ENCODE data around the gene PLEKHA4. TPM values are rescaled to one million over a fixed set of nuclear protein-coding genes. Genes with fewer than 3 reads are reported as not detected.

The PLEKHA4 gene
- total RNA-seq, 2 donors from 2014 or later: 6.6 to 7.0 TPM

DNA sequence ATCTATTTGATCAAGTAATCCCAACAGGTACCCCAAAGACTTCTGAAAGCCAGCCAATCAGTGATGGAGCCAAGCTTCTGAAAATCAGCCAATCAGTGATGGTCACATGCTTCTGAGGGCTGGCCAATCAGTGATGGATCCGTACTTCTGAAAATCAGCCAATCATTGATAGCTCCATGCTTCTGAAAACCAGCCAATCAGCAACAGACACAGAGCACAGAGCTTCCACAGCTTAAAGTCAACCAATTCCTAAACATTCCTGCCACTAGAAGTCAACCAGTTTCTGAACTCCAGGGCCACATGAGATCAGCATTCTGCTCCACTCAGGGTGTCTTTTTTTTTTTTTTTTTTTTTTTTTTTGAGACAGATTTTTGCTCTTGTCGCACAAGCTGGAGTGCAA, 23.9 kb downstream of the PLEKHA4 start:
- H3K4me3 Mint-ChIP-seq: no peak overlapping the region
- peak; percentile 65 for DNase-seq
- WGBS, 2 experiments (ENCODE audit: insufficient coverage in 1 of 2, insufficient read length in 1 of 2): 86 to 100% methylated on average over 1 to 2 of the region's 2 CpGs
- Histone ChIP-seq H3K27me3 (ENCODE audit: control insufficient read depth, insufficient read depth, low read length, poor library complexity, severe bottlenecking) (no peaks in the 10 kb centered on the region), H3K4me3 (ENCODE audit: low read length) (no peak overlapping the region), H3K9ac (ENCODE audit: extremely low read depth, low read length, poor library complexity, severe bottlenecking) (no peak overlapping the region), H3K9me3 (ENCODE audit: control insufficient read depth, low read length) (no peaks in the 10 kb centered on the region), H3K27ac (ENCODE audit: low read depth, low read length) (no peak overlapping the region), H3K4me1 (ENCODE audit: control insufficient read depth, insufficient read depth, low read length) (no peaks in the 10 kb centered on the region), H3K36me3 (ENCODE audit: control insufficient read depth, insufficient read depth, low read length) (no peaks in the 10 kb centered on the region)
- H3K9me3 Mint-ChIP-seq: no peaks in the 10 kb centered on the region
- H3K27ac Mint-ChIP-seq: no peak overlapping the region
- H3K27me3 Mint-ChIP-seq (ENCODE audit: insufficient read depth): no peaks in the 10 kb centered on the region
- peaks cover 4% of the 10 kb centered on the region for H3K4me1 Mint-ChIP-seq
- TF ChIP-seq, protein P1, sequence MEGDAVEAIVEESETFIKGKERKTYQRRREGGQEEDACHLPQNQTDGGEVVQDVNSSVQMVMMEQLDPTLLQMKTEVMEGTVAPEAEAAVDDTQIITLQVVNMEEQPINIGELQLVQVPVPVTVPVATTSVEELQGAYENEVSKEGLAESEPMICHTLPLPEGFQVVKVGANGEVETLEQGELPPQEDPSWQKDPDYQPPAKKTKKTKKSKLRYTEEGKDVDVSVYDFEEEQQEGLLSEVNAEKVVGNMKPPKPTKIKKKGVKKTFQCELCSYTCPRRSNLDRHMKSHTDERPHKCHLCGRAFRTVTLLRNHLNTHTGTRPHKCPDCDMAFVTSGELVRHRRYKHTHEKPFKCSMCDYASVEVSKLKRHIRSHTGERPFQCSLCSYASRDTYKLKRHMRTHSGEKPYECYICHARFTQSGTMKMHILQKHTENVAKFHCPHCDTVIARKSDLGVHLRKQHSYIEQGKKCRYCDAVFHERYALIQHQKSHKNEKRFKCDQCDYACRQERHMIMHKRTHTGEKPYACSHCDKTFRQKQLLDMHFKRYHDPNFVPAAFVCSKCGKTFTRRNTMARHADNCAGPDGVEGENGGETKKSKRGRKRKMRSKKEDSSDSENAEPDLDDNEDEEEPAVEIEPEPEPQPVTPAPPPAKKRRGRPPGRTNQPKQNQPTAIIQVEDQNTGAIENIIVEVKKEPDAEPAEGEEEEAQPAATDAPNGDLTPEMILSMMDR (conservative IDR thresholded peaks at IDR 0.05): peak; percentile 45
- H3K36me3 Mint-ChIP-seq (ENCODE audit: low read depth): peaks cover 9% of the 10 kb centered on the region

DNA sequence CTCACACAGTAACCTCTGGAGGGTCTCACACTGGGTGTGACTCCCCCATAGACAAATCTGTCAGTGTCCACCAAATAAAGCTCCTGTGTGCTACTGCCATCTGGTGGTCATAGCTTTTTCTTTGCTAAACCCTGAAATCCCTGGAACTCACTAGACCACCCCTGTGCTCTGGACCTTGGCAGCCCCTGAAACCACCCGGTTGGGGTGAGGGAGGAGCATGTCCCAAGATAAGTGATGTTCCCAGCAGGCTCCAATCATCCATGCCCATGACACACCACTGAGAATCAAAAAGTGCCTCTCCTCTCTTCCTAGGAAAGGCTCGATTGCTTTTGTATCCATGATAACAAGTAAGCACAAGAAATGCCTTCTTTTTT, 25.6 kb downstream of the PLEKHA4 start:
- no peak overlapping the region for H3K4me3 Mint-ChIP-seq
- Histone ChIP-seq H3K27ac (ENCODE audit: low read depth, low read length) (no peak overlapping the region), H3K9me3 (ENCODE audit: control insufficient read depth, low read length) (no peaks in the 10 kb centered on the region), H3K4me1 (ENCODE audit: control insufficient read depth, insufficient read depth, low read length) (no peaks in the 10 kb centered on the region), H3K9ac (ENCODE audit: extremely low read depth, low read length, poor library complexity, severe bottlenecking) (no peak overlapping the region), H3K4me3 (ENCODE audit: low read length) (no peak overlapping the region), H3K36me3 (ENCODE audit: control insufficient read depth, insufficient read depth, low read length) (no peaks in the 10 kb centered on the region), H3K27me3 (ENCODE audit: control insufficient read depth, insufficient read depth, low read length, poor library complexity, severe bottlenecking) (no peaks in the 10 kb centered on the region)
- H3K27ac Mint-ChIP-seq: peak overlapping the region; percentile 68
- TF ChIP-seq, protein P1 (conservative IDR thresholded peaks at IDR 0.05): peak; percentile 89
- H3K4me1 Mint-ChIP-seq: peaks cover 5% of the 10 kb centered on the region
- no peaks in the 10 kb centered on the region for H3K27me3 Mint-ChIP-seq (ENCODE audit: insufficient read depth)
- H3K9me3 Mint-ChIP-seq: no peaks in the 10 kb centered on the region
- 0% methylated on average over 1 of the region's 2 CpGs; no CpG with 5 or more reads in 1 of the 2 experiments for WGBS, 2 experiments (ENCODE audit: insufficient coverage in 1 of 2, insufficient read length in 1 of 2)
- peaks cover 8% of the 10 kb centered on the region for H3K36me3 Mint-ChIP-seq (ENCODE audit: low read depth)
- peak; percentile 84 for DNase-seq

DNA sequence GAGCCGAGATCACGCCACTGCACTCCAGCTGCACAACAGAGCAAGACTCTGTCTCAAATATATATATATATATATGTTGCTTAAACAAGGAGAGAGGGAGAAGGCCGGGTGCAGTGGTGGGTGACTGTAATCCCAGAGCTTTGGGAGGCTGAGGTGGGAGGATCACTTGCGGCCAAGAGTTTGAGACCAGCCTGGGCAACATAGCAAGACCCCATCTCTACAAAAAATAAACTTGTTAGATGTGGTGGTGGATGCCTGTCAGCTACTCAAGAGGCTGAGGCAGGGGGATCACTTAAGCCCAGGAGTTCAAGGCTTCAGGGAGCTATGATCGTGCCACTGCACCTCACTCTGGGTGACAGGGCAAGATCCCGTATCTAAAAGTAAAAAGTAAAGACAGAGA, 26.8 kb downstream of the PLEKHA4 start:
- Histone ChIP-seq H3K4me3 (ENCODE audit: low read length) (no peak overlapping the region), H3K9ac (ENCODE audit: extremely low read depth, low read length, poor library complexity, severe bottlenecking) (no peak overlapping the region), H3K9me3 (ENCODE audit: control insufficient read depth, low read length) (no peaks in the 10 kb centered on the region), H3K4me1 (ENCODE audit: control insufficient read depth, insufficient read depth, low read length) (no peaks in the 10 kb centered on the region), H3K27me3 (ENCODE audit: control insufficient read depth, insufficient read depth, low read length, poor library complexity, severe bottlenecking) (no peaks in the 10 kb centered on the region), H3K27ac (ENCODE audit: low read depth, low read length) (no peak overlapping the region), H3K36me3 (ENCODE audit: control insufficient read depth, insufficient read depth, low read length) (no peaks in the 10 kb centered on the region)
- no peaks in the 10 kb centered on the region for H3K27me3 Mint-ChIP-seq (ENCODE audit: insufficient read depth)
- DNase-seq: no peak
- TF ChIP-seq, protein P1 (conservative IDR thresholded peaks at IDR 0.05): no peak
- H3K27ac Mint-ChIP-seq: no peak overlapping the region
- peaks cover 9% of the 10 kb centered on the region for H3K4me1 Mint-ChIP-seq
- no peaks in the 10 kb centered on the region for H3K9me3 Mint-ChIP-seq
- H3K36me3 Mint-ChIP-seq (ENCODE audit: low read depth): peaks cover 6% of the 10 kb centered on the region
- 94 to 100% methylated on average over 2 to 4 of the region's 6 CpGs for WGBS, 2 experiments (ENCODE audit: insufficient coverage in 1 of 2, insufficient read length in 1 of 2)
- no peak overlapping the region for H3K4me3 Mint-ChIP-seq
